ENCODE data around the gene VPS13D. TPM values are rescaled to one million over a fixed set of nuclear protein-coding genes. Genes with fewer than 3 reads are reported as not detected.

Gene VPS13D
- total and polyA plus RNA-seq, 4 donors = 10.2 to 68.3 (median 12.6) TPM

DNA sequence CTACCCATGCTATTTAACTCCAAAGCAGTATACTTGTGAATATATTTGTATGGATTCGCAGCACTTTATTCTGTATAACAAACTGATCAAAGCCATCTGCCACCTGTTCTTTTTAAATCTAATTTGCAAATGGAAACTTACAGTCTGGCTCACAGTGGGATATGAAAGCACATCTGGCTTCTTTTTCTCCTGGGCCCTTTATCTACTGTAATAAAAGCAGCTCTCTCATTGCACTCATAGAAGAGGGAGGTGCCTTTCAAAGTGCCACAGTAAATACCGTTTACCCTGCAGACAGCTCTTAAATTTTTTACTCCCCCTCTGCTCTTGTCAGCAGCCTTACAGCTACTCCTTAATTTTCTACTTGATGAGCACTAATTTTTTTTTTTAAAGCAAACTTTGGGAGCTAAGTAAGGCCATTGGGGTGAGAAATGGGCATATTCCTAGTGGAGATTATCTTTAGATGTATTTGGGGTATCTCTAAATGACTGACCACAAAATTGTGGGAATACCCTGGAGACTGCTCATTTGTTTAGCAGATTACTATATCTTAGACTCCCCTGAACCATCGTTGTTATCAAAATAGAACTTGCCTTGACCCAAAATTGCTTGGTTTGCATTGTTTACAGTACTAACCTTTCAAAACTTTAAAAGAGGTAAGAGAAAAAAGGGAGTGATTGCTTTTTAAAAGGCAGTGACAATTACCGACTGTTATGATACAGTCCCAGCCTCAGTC lies 110.1 kb downstream of the VPS13D start:
- Histone ChIP-seq H3K4me1 (ENCODE audit: control insufficient read depth in 4 of 4, insufficient read depth in 4 of 4, low read length in 3 of 4) (peaks cover 0 to 11% (median 5%) of the 10 kb centered on the region in 4 donors), H3K4me3 (ENCODE audit: low read depth in 1 of 3, low read length in 3 of 3) (no peak overlapping the region), H3K9me3 (ENCODE audit: control insufficient read depth in 4 of 4, low read length in 3 of 4) (no peaks in the 10 kb centered on the region), H3K27ac (ENCODE audit: low read depth in 1 of 2, low read length in 2 of 2) (no peak overlapping the region), H3K36me3 (ENCODE audit: control insufficient read depth in 4 of 4, insufficient read depth in 3 of 4, low read depth in 1 of 4, low read length in 3 of 4) (peaks cover 8 to 28% (median 17%) of the 10 kb centered on the region in 4 donors), H3K9ac (ENCODE audit: low read depth in 1 of 2, low read length in 2 of 2) (no peak overlapping the region), H3K27me3 (ENCODE audit: control insufficient read depth in 4 of 4, insufficient read depth in 4 of 4, low read length in 3 of 4) (no peaks in the 10 kb centered on the region)
- WGBS = 69% methylated on average over 4 of the region's 4 CpGs
- DNase-seq (ENCODE audit: low spot score) = no peak
- TF ChIP-seq, protein P1, sequence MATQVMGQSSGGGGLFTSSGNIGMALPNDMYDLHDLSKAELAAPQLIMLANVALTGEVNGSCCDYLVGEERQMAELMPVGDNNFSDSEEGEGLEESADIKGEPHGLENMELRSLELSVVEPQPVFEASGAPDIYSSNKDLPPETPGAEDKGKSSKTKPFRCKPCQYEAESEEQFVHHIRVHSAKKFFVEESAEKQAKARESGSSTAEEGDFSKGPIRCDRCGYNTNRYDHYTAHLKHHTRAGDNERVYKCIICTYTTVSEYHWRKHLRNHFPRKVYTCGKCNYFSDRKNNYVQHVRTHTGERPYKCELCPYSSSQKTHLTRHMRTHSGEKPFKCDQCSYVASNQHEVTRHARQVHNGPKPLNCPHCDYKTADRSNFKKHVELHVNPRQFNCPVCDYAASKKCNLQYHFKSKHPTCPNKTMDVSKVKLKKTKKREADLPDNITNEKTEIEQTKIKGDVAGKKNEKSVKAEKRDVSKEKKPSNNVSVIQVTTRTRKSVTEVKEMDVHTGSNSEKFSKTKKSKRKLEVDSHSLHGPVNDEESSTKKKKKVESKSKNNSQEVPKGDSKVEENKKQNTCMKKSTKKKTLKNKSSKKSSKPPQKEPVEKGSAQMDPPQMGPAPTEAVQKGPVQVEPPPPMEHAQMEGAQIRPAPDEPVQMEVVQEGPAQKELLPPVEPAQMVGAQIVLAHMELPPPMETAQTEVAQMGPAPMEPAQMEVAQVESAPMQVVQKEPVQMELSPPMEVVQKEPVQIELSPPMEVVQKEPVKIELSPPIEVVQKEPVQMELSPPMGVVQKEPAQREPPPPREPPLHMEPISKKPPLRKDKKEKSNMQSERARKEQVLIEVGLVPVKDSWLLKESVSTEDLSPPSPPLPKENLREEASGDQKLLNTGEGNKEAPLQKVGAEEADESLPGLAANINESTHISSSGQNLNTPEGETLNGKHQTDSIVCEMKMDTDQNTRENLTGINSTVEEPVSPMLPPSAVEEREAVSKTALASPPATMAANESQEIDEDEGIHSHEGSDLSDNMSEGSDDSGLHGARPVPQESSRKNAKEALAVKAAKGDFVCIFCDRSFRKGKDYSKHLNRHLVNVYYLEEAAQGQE (IDR thresholded peaks at IDR 0.05) = no peak
- TF ChIP-seq TAF1 (conservative IDR thresholded peaks at IDR 0.05) = no peak
- no peak for TF ChIP-seq SP1 (IDR thresholded peaks at IDR 0.05)

DNA sequence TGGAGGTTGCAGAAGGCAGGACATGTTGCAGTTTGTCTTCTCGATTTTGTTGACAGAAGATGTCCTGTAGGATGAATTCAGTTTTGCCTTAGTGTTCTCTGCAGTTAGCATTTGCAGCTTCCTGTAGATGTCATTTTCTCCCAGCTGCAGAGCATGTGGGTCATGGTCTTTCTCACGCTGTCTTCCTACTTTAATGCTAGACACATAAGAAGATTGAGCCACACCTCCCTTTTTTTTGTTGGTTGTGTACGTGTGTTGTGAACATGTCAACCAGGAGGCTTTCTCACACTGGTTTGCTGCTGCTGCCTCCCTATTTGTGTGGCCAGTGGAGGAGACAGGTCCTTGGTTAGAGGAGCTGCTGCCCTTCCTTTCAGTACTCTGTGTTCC lies 110.7 kb downstream of the VPS13D start:
- Histone ChIP-seq H3K27me3 (ENCODE audit: control insufficient read depth in 4 of 4, insufficient read depth in 4 of 4, low read length in 3 of 4) (no peaks in the 10 kb centered on the region), H3K4me3 (ENCODE audit: low read depth in 1 of 3, low read length in 3 of 3) (no peak overlapping the region), H3K27ac (ENCODE audit: low read depth in 1 of 2, low read length in 2 of 2) (no peak overlapping the region), H3K4me1 (ENCODE audit: control insufficient read depth in 4 of 4, insufficient read depth in 4 of 4, low read length in 3 of 4) (peaks cover 0 to 16% (median 8%) of the 10 kb centered on the region in 4 donors), H3K9ac (ENCODE audit: low read depth in 1 of 2, low read length in 2 of 2) (no peak overlapping the region), H3K36me3 (ENCODE audit: control insufficient read depth in 4 of 4, insufficient read depth in 3 of 4, low read depth in 1 of 4, low read length in 3 of 4) (peaks cover 6 to 24% (median 13%) of the 10 kb centered on the region in 4 donors), H3K9me3 (ENCODE audit: control insufficient read depth in 4 of 4, low read length in 3 of 4) (no peaks in the 10 kb centered on the region)
- WGBS = 79% methylated on average over 3 of the region's 3 CpGs
- TF ChIP-seq NR2F2 (IDR thresholded peaks at IDR 0.05) = no peak
- no peak for TF ChIP-seq JUND (IDR thresholded peaks at IDR 0.05)
- TF ChIP-seq RAD21 (IDR thresholded peaks at IDR 0.05) = no peak
- TF ChIP-seq, protein P2, sequence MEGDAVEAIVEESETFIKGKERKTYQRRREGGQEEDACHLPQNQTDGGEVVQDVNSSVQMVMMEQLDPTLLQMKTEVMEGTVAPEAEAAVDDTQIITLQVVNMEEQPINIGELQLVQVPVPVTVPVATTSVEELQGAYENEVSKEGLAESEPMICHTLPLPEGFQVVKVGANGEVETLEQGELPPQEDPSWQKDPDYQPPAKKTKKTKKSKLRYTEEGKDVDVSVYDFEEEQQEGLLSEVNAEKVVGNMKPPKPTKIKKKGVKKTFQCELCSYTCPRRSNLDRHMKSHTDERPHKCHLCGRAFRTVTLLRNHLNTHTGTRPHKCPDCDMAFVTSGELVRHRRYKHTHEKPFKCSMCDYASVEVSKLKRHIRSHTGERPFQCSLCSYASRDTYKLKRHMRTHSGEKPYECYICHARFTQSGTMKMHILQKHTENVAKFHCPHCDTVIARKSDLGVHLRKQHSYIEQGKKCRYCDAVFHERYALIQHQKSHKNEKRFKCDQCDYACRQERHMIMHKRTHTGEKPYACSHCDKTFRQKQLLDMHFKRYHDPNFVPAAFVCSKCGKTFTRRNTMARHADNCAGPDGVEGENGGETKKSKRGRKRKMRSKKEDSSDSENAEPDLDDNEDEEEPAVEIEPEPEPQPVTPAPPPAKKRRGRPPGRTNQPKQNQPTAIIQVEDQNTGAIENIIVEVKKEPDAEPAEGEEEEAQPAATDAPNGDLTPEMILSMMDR (IDR thresholded peaks at IDR 0.05; ENCODE audit: low read depth, low read length, missing input control) = no peak
- TF ChIP-seq HNF4G (IDR thresholded peaks at IDR 0.05) = no peak
- no peak for TF ChIP-seq FOXA1 (IDR thresholded peaks at IDR 0.05)
- TF ChIP-seq, protein P3, sequence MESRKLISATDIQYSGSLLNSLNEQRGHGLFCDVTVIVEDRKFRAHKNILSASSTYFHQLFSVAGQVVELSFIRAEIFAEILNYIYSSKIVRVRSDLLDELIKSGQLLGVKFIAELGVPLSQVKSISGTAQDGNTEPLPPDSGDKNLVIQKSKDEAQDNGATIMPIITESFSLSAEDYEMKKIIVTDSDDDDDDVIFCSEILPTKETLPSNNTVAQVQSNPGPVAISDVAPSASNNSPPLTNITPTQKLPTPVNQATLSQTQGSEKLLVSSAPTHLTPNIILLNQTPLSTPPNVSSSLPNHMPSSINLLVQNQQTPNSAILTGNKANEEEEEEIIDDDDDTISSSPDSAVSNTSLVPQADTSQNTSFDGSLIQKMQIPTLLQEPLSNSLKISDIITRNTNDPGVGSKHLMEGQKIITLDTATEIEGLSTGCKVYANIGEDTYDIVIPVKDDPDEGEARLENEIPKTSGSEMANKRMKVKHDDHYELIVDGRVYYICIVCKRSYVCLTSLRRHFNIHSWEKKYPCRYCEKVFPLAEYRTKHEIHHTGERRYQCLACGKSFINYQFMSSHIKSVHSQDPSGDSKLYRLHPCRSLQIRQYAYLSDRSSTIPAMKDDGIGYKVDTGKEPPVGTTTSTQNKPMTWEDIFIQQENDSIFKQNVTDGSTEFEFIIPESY (IDR thresholded peaks at IDR 0.05) = no peak
- TF ChIP-seq RXRA (IDR thresholded peaks at IDR 0.05) = no peak
- TF ChIP-seq, protein P1 (IDR thresholded peaks at IDR 0.05) = no peak
- TF ChIP-seq, protein P4, sequence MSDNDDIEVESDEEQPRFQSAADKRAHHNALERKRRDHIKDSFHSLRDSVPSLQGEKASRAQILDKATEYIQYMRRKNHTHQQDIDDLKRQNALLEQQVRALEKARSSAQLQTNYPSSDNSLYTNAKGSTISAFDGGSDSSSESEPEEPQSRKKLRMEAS (IDR thresholded peaks at IDR 0.05) = no peak
- TF ChIP-seq, protein P5, sequence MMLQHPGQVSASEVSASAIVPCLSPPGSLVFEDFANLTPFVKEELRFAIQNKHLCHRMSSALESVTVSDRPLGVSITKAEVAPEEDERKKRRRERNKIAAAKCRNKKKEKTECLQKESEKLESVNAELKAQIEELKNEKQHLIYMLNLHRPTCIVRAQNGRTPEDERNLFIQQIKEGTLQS (IDR thresholded peaks at IDR 0.05) = no peak
- no peak for TF ChIP-seq YY1 (IDR thresholded peaks at IDR 0.05)
- TF ChIP-seq TAF1 (conservative IDR thresholded peaks at IDR 0.05) = no peak
- no peak for TF ChIP-seq FOXA2 (IDR thresholded peaks at IDR 0.05)
- no peak for TF ChIP-seq GABPA (IDR thresholded peaks at IDR 0.05 in 1 of 2, conservative IDR thresholded peaks at IDR 0.05 in 1 of 2)
- no peak for TF ChIP-seq SP1 (IDR thresholded peaks at IDR 0.05)
- TF ChIP-seq EGR1 (IDR thresholded peaks at IDR 0.05; ENCODE audit: low read depth in 2 of 2) = no peak
- TF ChIP-seq HNF4A (conservative IDR thresholded peaks at IDR 0.05) = no peak
- DNase-seq (ENCODE audit: low spot score) = no peak

All from liver (tissue), 9 donors.